VCaP (cell line): Measurements from ENCODE around the gene LMX1B.
A peak's percentile ranks its signal among the peaks of the same experiment; 100 is the strongest.

ENCODE experiments used
- H3K27ac ChIP-seq: fragments of 450-650 bp; 2 replicates; pipeline ENCODE4 v1.5.1; 2017
- CTCF ChIP-seq: fragments of 450-650 bp; conservative IDR thresholded peaks from 2 replicates; pipeline ENCODE4 v1.5.1; 2017; ENCODE audit warnings: mild to moderate bottlenecking, moderate library complexity

LMX1B gene

GRCh38 chr9:126702151-126703001, 88.6 kb downstream of the LMX1B start:
- no peak overlapping the region for H3K27ac ChIP-seq
- TF ChIP-seq CTCF, result peak; percentile 65

GRCh38 chr9:126703002-126703865, 89.5 kb downstream of the LMX1B start:
- no peak for TF ChIP-seq CTCF
- H3K27ac ChIP-seq, result no peak overlapping the region

GRCh38 chr9:126703866-126704156, 90.1 kb downstream of the LMX1B start:
- TF ChIP-seq CTCF, result no peak
- no peak overlapping the region for H3K27ac ChIP-seq

- H3K27ac ChIP-seq, result peak overlapping the region; percentile 40
- TF ChIP-seq CTCF, result no peak
Observed at GRCh38 chr9:126704157-126704891, 90.6 kb downstream of the LMX1B start.

GRCh38 chr9:126704892-126705766, 91.4 kb downstream of the LMX1B start:
- H3K27ac ChIP-seq, result peak overlapping the region; percentile 40
- TF ChIP-seq CTCF, result peak; percentile 96

- peak; percentile 88 for TF ChIP-seq CTCF
- peak overlapping the region; percentile 40; the same call in 1 of the 2 replicates for H3K27ac ChIP-seq
Observed at GRCh38 chr9:126705767-126706697, 92.3 kb downstream of the LMX1B start.
